Trophoblast cell (in vitro differentiated cells and primary cell): Measurements from ENCODE around the gene TGM6.

ENCODE experiments used
- DNase-seq, 2 donors: peaks; one replicate each; pipeline ENCODE4 v3.0.0-alpha.2; 2016
- H2AFZ ChIP-seq: 2 replicates; pipeline ENCODE4 v1.6.1; 2013; ENCODE audit warnings: low read length, moderate library complexity, mild to moderate bottlenecking; ENCODE audit not compliant: insufficient read depth, poor library complexity
- H2AK5ac ChIP-seq: 2 replicates; pipeline ENCODE4 v1.6.1; 2013; ENCODE audit warnings: mild to moderate bottlenecking, low read length
- H2BK120ac ChIP-seq: 2 replicates; pipeline ENCODE4 v1.6.1; 2013; ENCODE audit warnings: low read length, mild to moderate bottlenecking, moderate library complexity; ENCODE audit not compliant: insufficient read depth, poor library complexity
- H2BK12ac ChIP-seq: 2 replicates; pipeline ENCODE4 v1.6.1; 2013; ENCODE audit warnings: mild to moderate bottlenecking, low read length, moderate library complexity
- H2BK5ac ChIP-seq: 2 replicates; pipeline ENCODE4 v1.6.1; 2013; ENCODE audit warnings: low read length, low read depth, moderate library complexity, mild to moderate bottlenecking; ENCODE audit not compliant: poor library complexity
- H3K14ac ChIP-seq: 2 replicates; pipeline ENCODE4 v1.6.1; 2013; ENCODE audit warnings: mild to moderate bottlenecking, low read length
- H3K18ac ChIP-seq: 2 replicates; pipeline ENCODE4 v1.6.1; 2013; ENCODE audit warnings: mild to moderate bottlenecking, low read length
- H3K23ac ChIP-seq: 2 replicates; pipeline ENCODE4 v1.6.1; 2013; ENCODE audit warnings: low read length
- H3K27ac ChIP-seq: 2 replicates; pipeline ENCODE4 v1.5.1; 2013; ENCODE audit warnings: low read depth, mild to moderate bottlenecking, inconsistent platforms, low read length, moderate library complexity
- H3K27me3 ChIP-seq: 2 replicates; pipeline ENCODE4 v1.6.1; 2013; ENCODE audit warnings: inconsistent platforms, mild to moderate bottlenecking, low read length, moderate library complexity; ENCODE audit not compliant: insufficient read depth
- H3K36me3 ChIP-seq, 2 experiments: 1 replicate in 1 of 2; 2 replicates in 1 of 2; pipeline ENCODE4 v1.6.1; 2013; ENCODE audit warnings: low read length in 2 of 2, mild to moderate bottlenecking in 2 of 2, moderate library complexity in 1 of 2; ENCODE audit not compliant: insufficient read depth in 2 of 2, control insufficient read depth in 1 of 2
- H3K4ac ChIP-seq: 2 replicates; pipeline ENCODE4 v1.6.1; 2013; ENCODE audit warnings: low read depth, mild to moderate bottlenecking, low read length, moderate library complexity
- H3K4me1 ChIP-seq, 2 experiments: 1 replicate in 1 of 2; 2 replicates in 1 of 2; pipeline ENCODE4 v1.6.1; 2013; ENCODE audit warnings: low read length in 2 of 2, mild to moderate bottlenecking in 2 of 2, moderate library complexity in 1 of 2; ENCODE audit not compliant: insufficient read depth in 2 of 2, control insufficient read depth in 1 of 2
- H3K4me2 ChIP-seq: 2 replicates; pipeline ENCODE4 v1.6.1; 2013; ENCODE audit warnings: inconsistent platforms, mild to moderate bottlenecking, low read length, moderate library complexity
- H3K4me3 ChIP-seq: 2 replicates; pipeline ENCODE4 v1.5.1; 2013; ENCODE audit warnings: mild to moderate bottlenecking, low read depth, low read length, inconsistent platforms
- H3K79me1 ChIP-seq: one replicate; pipeline ENCODE4 v1.6.1; 2013; ENCODE audit warnings: low read length
- H3K79me2 ChIP-seq: 2 replicates; pipeline ENCODE4 v1.6.1; 2013; ENCODE audit warnings: low read length, mild to moderate bottlenecking; ENCODE audit not compliant: control insufficient read depth, insufficient read depth, poor library complexity
- H3K9ac ChIP-seq: 2 replicates; pipeline ENCODE4 v1.6.1; 2013; ENCODE audit warnings: mild to moderate bottlenecking, low read length
- H3K9me3 ChIP-seq: 2 replicates; pipeline ENCODE4 v1.6.1; 2013; ENCODE audit warnings: low read depth, mild to moderate bottlenecking, control low read depth, inconsistent platforms, low read length; ENCODE audit not compliant: insufficient read depth
- H4K12ac ChIP-seq: 2 replicates; pipeline ENCODE4 v1.6.1; 2013; ENCODE audit warnings: low read depth, mild to moderate bottlenecking, low read length, moderate library complexity
- H4K8ac ChIP-seq: 2 replicates; pipeline ENCODE4 v1.6.1; 2013; ENCODE audit warnings: low read depth, mild to moderate bottlenecking, low read length, moderate library complexity
- H4K91ac ChIP-seq: one replicate; pipeline ENCODE4 v1.6.1; 2013; ENCODE audit warnings: low read depth, mild to moderate bottlenecking, low read length, moderate library complexity
- WGBS: extraction: QIAGEN DNeasy Blood & Tissue Kit; methylation state at CpG from one replicate; pipeline ENCODE4 v1.1.7; 2013; ENCODE audit warnings: missing lambda C conversion rate; ENCODE audit not compliant: insufficient read length, insufficient coverage; ENCODE audit errors: extremely low coverage; 5-methylcytosine and 5-hydroxymethylcytosine counted together

TGM6 gene

DNA sequence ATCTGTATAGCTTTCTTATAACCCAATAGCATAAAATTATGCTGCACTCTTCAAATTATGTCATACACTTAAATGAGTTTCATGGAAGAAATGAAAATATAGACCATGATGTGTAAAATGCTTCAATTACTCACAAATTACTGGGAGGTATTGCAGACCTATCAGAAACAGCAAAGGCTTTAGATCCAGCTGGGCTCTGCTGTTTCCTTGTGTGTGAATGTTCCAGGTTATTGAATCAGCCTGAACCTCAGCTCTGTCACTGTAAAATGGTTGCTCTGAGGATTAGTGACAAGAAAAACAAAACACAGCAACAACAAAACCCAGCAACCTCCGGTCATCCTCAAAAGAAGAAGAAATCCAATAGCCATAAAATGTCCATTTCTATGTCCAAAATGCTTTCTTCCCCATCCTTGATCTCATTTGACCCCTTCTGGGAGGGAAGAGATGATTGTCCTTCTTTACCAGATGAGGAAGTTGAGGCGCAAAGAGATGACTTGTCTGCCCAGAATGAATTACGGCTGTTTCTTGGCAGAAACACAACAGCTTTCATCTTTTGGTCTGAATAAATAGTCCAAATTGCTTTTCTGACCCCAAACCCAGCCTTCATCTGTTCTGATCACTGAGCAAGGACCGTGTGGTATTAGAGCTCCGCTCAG lies 42.2 kb upstream of the TGM6 start:
- no peak overlapping the region for H2BK12ac ChIP-seq
- no peaks in the 10 kb centered on the region for H3K79me1 ChIP-seq
- no peaks in the 10 kb centered on the region for H3K79me2 ChIP-seq
- H3K27ac ChIP-seq, result no peak overlapping the region
- no CpG with 5 or more reads among the region's 5 CpGs for WGBS
- H3K36me3 ChIP-seq, result no peaks in the 10 kb centered on the region
- H2BK120ac ChIP-seq, result no peak overlapping the region
- H3K4me1 ChIP-seq, result no peaks in the 10 kb centered on the region
- no peak overlapping the region for H2BK5ac ChIP-seq
- no peak overlapping the region for H3K9ac ChIP-seq
- H3K4me3 ChIP-seq, result no peak overlapping the region
- H3K9me3 ChIP-seq, result no peaks in the 10 kb centered on the region
- H3K14ac ChIP-seq, result no peak overlapping the region
- H3K4ac ChIP-seq, result no peak overlapping the region
- no peak overlapping the region for H4K91ac ChIP-seq
- no peak overlapping the region for H3K4me2 ChIP-seq
- no peak overlapping the region for H3K18ac ChIP-seq
- no peak overlapping the region for H2AFZ ChIP-seq
- H3K27me3 ChIP-seq, result no peaks in the 10 kb centered on the region
- H2AK5ac ChIP-seq, result no peak overlapping the region
- H4K8ac ChIP-seq, result no peak overlapping the region
- H3K23ac ChIP-seq, result no peak overlapping the region
- no peak overlapping the region for H4K12ac ChIP-seq
- DNase-seq, result no peak

DNA sequence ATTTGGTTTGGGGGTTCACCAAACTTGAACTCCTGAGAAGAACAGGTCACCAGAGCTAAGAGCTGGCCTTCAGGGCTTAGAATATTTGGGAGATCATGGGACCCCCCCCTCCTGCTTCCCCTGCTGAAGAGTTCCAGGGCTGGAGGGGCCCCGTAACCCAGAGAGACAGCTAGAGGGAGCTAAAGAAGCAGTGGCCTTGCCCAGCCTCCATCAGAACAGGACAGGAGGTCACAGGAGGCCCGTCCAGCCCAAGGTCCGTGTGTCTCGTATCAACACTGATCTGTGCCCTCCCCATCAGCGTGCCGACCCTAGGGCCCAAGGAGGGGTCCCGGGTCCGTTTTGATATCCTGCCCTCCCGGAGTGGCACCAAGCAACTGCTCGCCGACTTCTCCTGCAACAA lies 40.6 kb upstream of the TGM6 start:
- Histone ChIP-seq H4K91ac (no peak overlapping the region), H3K23ac (no peak overlapping the region), H3K27ac (no peak overlapping the region), H2BK5ac (no peak overlapping the region), H4K12ac (no peak overlapping the region), H2BK12ac (no peak overlapping the region), H3K79me2 (no peaks in the 10 kb centered on the region), H3K9me3 (no peaks in the 10 kb centered on the region), H3K27me3 (no peaks in the 10 kb centered on the region), H3K4me3 (no peak overlapping the region), H2AK5ac (no peak overlapping the region), H3K4me2 (no peak overlapping the region), H3K36me3 (no peaks in the 10 kb centered on the region), H4K8ac (no peak overlapping the region), H3K9ac (no peak overlapping the region), H3K14ac (no peak overlapping the region), H3K4ac (no peak overlapping the region), H3K18ac (no peak overlapping the region), H2AFZ (no peak overlapping the region), H3K4me1 (no peaks in the 10 kb centered on the region), H3K79me1 (no peaks in the 10 kb centered on the region), H2BK120ac (no peak overlapping the region)
- no CpG with 5 or more reads among the region's 11 CpGs for WGBS
- DNase-seq, result no peak

DNA sequence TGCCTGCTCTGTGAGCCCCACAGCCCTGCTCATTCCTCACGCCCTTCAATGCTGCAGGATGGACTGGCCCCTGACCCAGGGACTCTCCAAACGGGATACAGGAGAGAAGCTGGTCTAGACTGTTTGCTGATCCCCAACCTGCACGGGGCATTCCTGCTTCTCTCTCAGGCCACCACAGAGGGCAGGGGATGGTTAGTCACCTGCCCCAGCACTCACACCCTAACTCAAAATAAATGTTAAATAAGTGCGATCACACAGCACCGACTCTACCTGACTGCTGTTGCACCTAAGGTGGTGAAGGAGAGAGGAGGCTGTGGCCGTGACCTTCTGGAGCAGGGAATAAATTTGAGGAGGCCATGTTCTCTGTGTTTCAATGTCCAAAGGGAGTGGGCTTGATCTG lies 39.9 kb upstream of the TGM6 start:
- Histone ChIP-seq H3K79me2 (no peaks in the 10 kb centered on the region), H3K18ac (no peak overlapping the region), H3K14ac (no peak overlapping the region), H3K9me3 (no peaks in the 10 kb centered on the region), H3K9ac (no peak overlapping the region), H3K79me1 (no peaks in the 10 kb centered on the region), H2BK120ac (no peak overlapping the region), H3K4me1 (no peaks in the 10 kb centered on the region), H2AK5ac (no peak overlapping the region), H3K4ac (no peak overlapping the region), H3K36me3 (no peaks in the 10 kb centered on the region), H4K12ac (no peak overlapping the region), H2BK5ac (no peak overlapping the region), H3K23ac (no peak overlapping the region), H3K27ac (no peak overlapping the region), H2AFZ (no peak overlapping the region), H3K4me2 (no peak overlapping the region), H4K8ac (no peak overlapping the region), H4K91ac (no peak overlapping the region), H3K4me3 (no peak overlapping the region), H3K27me3 (no peaks in the 10 kb centered on the region), H2BK12ac (no peak overlapping the region)
- WGBS, result no CpG with 5 or more reads among the region's 6 CpGs
- DNase-seq, result no peak

DNA sequence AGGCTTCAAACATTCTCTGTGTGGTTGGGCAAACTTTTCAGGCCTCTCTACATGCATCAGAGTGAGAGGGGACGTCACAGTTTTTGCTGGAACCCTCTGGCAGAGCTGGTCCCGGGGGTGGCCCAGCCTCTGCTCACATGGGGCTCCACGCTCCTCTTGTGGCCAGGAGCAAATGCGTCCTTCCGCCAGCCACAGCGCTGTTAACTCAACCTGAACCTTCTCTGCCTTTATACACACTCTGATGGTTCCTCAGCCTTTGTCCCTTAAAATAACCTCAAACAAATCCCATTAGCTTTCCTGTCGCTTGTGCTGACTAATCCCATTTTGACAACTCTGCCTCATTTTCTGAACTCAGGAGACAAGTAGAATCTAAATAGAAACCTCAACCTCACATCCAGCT lies 39.4 kb upstream of the TGM6 start:
- H2AFZ ChIP-seq, result no peak overlapping the region
- H4K91ac ChIP-seq, result no peak overlapping the region
- H4K12ac ChIP-seq, result no peak overlapping the region
- no peak overlapping the region for H3K23ac ChIP-seq
- H3K4me2 ChIP-seq, result no peak overlapping the region
- H2BK12ac ChIP-seq, result no peak overlapping the region
- WGBS, result no CpG with 5 or more reads among the region's 7 CpGs
- H3K27me3 ChIP-seq, result no peaks in the 10 kb centered on the region
- no peak overlapping the region for H2AK5ac ChIP-seq
- no peak overlapping the region for H2BK5ac ChIP-seq
- no peaks in the 10 kb centered on the region for H3K79me1 ChIP-seq
- H3K4me3 ChIP-seq, result no peak overlapping the region
- no peaks in the 10 kb centered on the region for H3K4me1 ChIP-seq
- DNase-seq, result no peak
- no peak overlapping the region for H3K27ac ChIP-seq
- H3K36me3 ChIP-seq, result no peaks in the 10 kb centered on the region
- no peak overlapping the region for H3K14ac ChIP-seq
- H3K18ac ChIP-seq, result no peak overlapping the region
- H3K9me3 ChIP-seq, result no peaks in the 10 kb centered on the region
- H2BK120ac ChIP-seq, result no peak overlapping the region
- no peaks in the 10 kb centered on the region for H3K79me2 ChIP-seq
- no peak overlapping the region for H3K9ac ChIP-seq
- H3K4ac ChIP-seq, result no peak overlapping the region
- H4K8ac ChIP-seq, result no peak overlapping the region
